Mammary epithelial cell (primary cell): ENCODE data around the gene ARHGEF40.

Experiments
- EZH2 ChIP-seq: IDR thresholded peaks from 2 replicates; pipeline ENCODE4 v1.6.1; 2012; ENCODE audit warnings: low read length, inconsistent platforms, borderline replicate concordance
- TF ChIP-seq, protein P1 (sequence below), 2 donors: IDR thresholded peaks in 1 of 2; conservative IDR thresholded peaks in 1 of 2; 2 replicates each; pipeline ENCODE4 v1.5.1; 2011 to 2012; ENCODE audit warnings: inconsistent platforms in 2 of 2, low read length in 2 of 2, mild to moderate bottlenecking in 2 of 2, control low read depth in 1 of 2, low read depth in 1 of 2; ENCODE audit not compliant: insufficient read depth in 1 of 2; ENCODE audit errors: extremely low read depth in 1 of 2

- TF ChIP-seq, protein P1, sequence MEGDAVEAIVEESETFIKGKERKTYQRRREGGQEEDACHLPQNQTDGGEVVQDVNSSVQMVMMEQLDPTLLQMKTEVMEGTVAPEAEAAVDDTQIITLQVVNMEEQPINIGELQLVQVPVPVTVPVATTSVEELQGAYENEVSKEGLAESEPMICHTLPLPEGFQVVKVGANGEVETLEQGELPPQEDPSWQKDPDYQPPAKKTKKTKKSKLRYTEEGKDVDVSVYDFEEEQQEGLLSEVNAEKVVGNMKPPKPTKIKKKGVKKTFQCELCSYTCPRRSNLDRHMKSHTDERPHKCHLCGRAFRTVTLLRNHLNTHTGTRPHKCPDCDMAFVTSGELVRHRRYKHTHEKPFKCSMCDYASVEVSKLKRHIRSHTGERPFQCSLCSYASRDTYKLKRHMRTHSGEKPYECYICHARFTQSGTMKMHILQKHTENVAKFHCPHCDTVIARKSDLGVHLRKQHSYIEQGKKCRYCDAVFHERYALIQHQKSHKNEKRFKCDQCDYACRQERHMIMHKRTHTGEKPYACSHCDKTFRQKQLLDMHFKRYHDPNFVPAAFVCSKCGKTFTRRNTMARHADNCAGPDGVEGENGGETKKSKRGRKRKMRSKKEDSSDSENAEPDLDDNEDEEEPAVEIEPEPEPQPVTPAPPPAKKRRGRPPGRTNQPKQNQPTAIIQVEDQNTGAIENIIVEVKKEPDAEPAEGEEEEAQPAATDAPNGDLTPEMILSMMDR (conservative IDR thresholded peaks at IDR 0.05 in 1 of 2, IDR thresholded peaks at IDR 0.05 in 1 of 2; ENCODE audit: extremely low read depth in 1 of 2, insufficient read depth in 1 of 2, low read depth in 1 of 2, low read length in 2 of 2), result no peak
- TF ChIP-seq EZH2, result no peak
Observed at GRCh38 chr14:21038441-21039422, 31.4 kb upstream of the ARHGEF40 start.
